OCI-LY7 (cell line): ENCODE results near the gene CABP4.

Experiments used
- EZH2phosphoT487 ChIP-seq: fragments of 200-600 bp; sonication (generic); IDR thresholded peaks from 2 replicates; pipeline ENCODE4 v1.6.1; 2018; ENCODE audit warnings: low read depth, borderline replicate concordance, mild to moderate bottlenecking, mixed run types, antibody characterized with exemption, low read length, moderate library complexity, mixed read lengths
- TF ChIP-seq, protein P1 (sequence below): fragments of 200-600 bp; sonication (generic); conservative IDR thresholded peaks from 2 replicates; pipeline ENCODE4 v1.5.1; 2014; ENCODE audit warnings: mild to moderate bottlenecking, antibody characterized with exemption, low read length, moderate library complexity, mixed read lengths

DNA sequence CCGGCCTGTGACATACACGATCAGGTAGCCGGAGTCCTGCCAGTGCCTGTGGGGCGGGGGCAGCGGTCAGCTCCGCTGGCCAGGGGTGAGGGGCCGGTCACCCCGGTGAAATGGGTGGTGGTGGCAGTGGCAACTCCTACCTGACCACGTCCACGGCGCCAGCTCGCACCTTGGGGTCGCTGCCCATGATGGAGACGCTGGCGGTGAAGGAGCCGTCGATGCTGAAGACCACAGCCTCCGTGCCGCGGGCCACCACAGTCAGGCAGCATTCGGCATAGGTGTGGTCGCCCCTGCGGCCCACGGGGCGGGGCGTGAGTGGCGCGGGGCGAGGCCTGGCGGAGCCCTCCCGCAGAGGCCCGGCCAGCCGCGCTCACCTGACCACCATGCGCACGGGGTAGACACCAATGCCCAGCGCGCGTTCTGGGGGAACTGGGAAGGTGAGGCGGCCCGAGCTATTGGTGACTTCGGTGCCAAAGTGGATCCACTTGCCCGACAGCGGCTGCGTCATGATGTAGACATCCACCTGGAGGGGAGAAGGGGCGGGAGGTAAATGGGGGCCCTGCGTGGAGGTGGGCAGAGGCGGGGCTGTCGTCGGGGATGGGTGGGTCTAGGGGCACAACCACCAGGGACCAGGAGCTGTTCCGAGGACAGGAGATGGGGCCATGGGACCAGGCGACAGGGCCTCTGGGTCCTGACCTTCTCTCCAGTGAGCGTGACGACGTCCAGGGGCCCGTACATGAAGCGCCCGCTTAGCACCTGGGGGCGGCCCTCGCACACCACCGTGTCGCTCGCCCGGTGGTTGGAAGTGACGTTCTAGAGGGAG is 38.6 kb downstream of the CABP4 start:
- TF ChIP-seq, protein P1, sequence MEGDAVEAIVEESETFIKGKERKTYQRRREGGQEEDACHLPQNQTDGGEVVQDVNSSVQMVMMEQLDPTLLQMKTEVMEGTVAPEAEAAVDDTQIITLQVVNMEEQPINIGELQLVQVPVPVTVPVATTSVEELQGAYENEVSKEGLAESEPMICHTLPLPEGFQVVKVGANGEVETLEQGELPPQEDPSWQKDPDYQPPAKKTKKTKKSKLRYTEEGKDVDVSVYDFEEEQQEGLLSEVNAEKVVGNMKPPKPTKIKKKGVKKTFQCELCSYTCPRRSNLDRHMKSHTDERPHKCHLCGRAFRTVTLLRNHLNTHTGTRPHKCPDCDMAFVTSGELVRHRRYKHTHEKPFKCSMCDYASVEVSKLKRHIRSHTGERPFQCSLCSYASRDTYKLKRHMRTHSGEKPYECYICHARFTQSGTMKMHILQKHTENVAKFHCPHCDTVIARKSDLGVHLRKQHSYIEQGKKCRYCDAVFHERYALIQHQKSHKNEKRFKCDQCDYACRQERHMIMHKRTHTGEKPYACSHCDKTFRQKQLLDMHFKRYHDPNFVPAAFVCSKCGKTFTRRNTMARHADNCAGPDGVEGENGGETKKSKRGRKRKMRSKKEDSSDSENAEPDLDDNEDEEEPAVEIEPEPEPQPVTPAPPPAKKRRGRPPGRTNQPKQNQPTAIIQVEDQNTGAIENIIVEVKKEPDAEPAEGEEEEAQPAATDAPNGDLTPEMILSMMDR: no peak
- no peak for TF ChIP-seq EZH2phosphoT487
